HCT116 (cell line): ENCODE measurements around the gene HDAC5.

Experiments used
- EZH2 ChIP-seq: fragments of 200-600 bp; sonication (generic); IDR thresholded peaks from 2 replicates; pipeline ENCODE4 v1.6.1; 2017; ENCODE audit warnings: antibody characterized with exemption, mixed run types
- POLR2A ChIP-seq: IDR thresholded peaks from 2 replicates; pipeline ENCODE4 v1.7.0; 2011; ENCODE audit warnings: borderline replicate concordance; ENCODE audit not compliant: insufficient read depth, insufficient read length; ENCODE audit errors: extremely low read depth
- RAD21 ChIP-seq: IDR thresholded peaks from 2 replicates; pipeline ENCODE4 v1.6.1; 2012; ENCODE audit warnings: low read depth, mild to moderate bottlenecking
- ZNF274 ChIP-seq: fragments of 200-500 bp; sonication (Bioruptor generic); IDR thresholded peaks from 2 replicates; pipeline ENCODE4 v1.6.1; 2014; ENCODE audit warnings: mild to moderate bottlenecking, low read depth, low read length, inconsistent platforms
- TF ChIP-seq, protein P1 (sequence below), 3 experiments: fragments of 200-600 bp in 1 of 3; sonication (generic) in 1 of 3; IDR thresholded peaks in 2 of 3; conservative IDR thresholded peaks in 1 of 3; 2 replicates each; pipeline ENCODE4 v1.5.1; 2012 to 2017; ENCODE audit warnings: low read depth in 2 of 3, low read length in 2 of 3, antibody characterized with exemption in 1 of 3, borderline replicate concordance in 1 of 3, control low read depth in 1 of 3, mild to moderate bottlenecking in 1 of 3, mixed read lengths in 1 of 3, mixed run types in 1 of 3, moderate library complexity in 1 of 3; ENCODE audit not compliant: insufficient read depth in 1 of 3
- TF ChIP-seq, protein P2 (sequence below): IDR thresholded peaks from 2 replicates; pipeline ENCODE4 v1.6.1; 2012

DNA sequence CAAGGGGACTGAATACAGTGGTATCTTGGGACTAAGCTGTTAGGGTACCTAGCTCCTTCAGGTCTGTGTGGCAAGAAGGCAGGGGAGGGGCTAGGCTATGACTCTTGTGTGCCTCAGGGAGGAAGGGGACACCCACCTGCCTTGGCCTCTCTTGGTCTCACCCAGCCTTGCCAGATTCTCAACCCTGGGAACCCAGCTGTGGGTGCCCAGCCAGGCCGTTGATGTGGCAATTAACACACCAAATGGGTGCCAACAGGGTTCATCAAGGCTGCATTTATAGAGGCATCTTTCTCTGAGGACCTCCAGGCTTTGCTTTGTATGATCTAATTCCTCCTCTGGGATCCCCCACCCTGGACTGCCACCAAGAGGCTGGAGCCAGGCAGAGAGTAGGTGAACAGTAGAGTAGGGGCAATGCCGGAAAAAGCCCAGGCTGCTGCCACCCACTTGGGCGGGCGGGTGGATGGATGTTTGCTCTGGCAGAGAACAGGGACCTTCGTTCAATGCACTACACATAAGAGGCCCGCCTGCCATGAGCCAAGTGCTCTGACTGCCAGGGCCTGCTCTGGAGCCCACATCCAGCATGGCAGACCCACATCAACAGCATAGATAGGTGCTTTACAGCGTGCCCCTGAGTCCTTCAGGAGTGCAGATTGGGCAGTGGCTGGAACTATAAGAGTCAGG is 43.9 kb upstream of the HDAC5 start:
- TF ChIP-seq ZNF274: no peak
- TF ChIP-seq POLR2A: no peak
- TF ChIP-seq, protein P1, sequence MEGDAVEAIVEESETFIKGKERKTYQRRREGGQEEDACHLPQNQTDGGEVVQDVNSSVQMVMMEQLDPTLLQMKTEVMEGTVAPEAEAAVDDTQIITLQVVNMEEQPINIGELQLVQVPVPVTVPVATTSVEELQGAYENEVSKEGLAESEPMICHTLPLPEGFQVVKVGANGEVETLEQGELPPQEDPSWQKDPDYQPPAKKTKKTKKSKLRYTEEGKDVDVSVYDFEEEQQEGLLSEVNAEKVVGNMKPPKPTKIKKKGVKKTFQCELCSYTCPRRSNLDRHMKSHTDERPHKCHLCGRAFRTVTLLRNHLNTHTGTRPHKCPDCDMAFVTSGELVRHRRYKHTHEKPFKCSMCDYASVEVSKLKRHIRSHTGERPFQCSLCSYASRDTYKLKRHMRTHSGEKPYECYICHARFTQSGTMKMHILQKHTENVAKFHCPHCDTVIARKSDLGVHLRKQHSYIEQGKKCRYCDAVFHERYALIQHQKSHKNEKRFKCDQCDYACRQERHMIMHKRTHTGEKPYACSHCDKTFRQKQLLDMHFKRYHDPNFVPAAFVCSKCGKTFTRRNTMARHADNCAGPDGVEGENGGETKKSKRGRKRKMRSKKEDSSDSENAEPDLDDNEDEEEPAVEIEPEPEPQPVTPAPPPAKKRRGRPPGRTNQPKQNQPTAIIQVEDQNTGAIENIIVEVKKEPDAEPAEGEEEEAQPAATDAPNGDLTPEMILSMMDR (IDR thresholded peaks at IDR 0.05 in 2 of 3, conservative IDR thresholded peaks at IDR 0.05 in 1 of 3; ENCODE audit: borderline replicate concordance in 1 of 3, insufficient read depth in 1 of 3, low read depth in 2 of 3, low read length in 2 of 3): no peak
- TF ChIP-seq, protein P2, sequence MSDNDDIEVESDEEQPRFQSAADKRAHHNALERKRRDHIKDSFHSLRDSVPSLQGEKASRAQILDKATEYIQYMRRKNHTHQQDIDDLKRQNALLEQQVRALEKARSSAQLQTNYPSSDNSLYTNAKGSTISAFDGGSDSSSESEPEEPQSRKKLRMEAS: no peak
- no peak for TF ChIP-seq RAD21
- TF ChIP-seq EZH2: no peak
